ENCODE results near the gene LPAR1. TPM values are rescaled to one million over a fixed set of nuclear protein-coding genes. Genes with fewer than 3 reads are reported as not detected.

LPAR1 gene
- total and polyA plus RNA-seq, 10 donors: 8.1 to 63.8 (median 34.4) TPM

DNA sequence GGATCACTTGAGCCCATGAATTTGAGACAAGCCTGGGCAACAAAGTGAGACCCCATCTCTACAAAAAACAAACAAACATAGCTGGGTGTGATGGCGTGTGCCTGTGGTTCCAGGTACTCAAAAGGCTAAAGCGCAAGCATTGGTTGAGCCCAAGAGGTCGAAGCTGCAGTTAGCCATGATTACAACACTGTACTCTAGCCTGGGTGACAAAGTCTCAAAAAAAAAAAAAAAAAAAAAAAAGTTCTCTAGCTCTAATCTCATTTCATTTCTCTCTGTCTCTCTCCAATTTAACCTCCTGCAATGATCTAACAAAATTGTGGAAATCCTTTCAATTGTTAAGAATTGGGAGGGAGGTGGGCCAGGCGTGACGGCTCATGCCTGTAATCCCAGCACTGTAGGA, 33.3 kb downstream of the LPAR1 start:
- WGBS, 5 donors: 92 to 96% (median 92%) methylated on average over 5 of the region's 5 CpGs
- no peaks in the 10 kb centered on the region for H3K9me3 ChIP-seq
- TF ChIP-seq POLR2A (IDR thresholded peaks at IDR 0.05) (no peak), POLR2AphosphoS5 (IDR thresholded peaks at IDR 0.05) (no peak)
- TF ChIP-seq, protein P1, sequence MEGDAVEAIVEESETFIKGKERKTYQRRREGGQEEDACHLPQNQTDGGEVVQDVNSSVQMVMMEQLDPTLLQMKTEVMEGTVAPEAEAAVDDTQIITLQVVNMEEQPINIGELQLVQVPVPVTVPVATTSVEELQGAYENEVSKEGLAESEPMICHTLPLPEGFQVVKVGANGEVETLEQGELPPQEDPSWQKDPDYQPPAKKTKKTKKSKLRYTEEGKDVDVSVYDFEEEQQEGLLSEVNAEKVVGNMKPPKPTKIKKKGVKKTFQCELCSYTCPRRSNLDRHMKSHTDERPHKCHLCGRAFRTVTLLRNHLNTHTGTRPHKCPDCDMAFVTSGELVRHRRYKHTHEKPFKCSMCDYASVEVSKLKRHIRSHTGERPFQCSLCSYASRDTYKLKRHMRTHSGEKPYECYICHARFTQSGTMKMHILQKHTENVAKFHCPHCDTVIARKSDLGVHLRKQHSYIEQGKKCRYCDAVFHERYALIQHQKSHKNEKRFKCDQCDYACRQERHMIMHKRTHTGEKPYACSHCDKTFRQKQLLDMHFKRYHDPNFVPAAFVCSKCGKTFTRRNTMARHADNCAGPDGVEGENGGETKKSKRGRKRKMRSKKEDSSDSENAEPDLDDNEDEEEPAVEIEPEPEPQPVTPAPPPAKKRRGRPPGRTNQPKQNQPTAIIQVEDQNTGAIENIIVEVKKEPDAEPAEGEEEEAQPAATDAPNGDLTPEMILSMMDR (IDR thresholded peaks at IDR 0.05 in 8 of 11, conservative IDR thresholded peaks at IDR 0.05 in 3 of 11): no peak
- no peaks in the 10 kb centered on the region for H3K36me3 ChIP-seq
- no peak overlapping the region for H3K27ac ChIP-seq
- H3K4me1 ChIP-seq: peaks cover 0 to 11% (median 0%) of the 10 kb centered on the region in 6 donors
- intact Hi-C loops (cut with DNase I; ENCODE audit: low total_unique reads): no loop called here
- H3K27me3 ChIP-seq (replicated peaks in 1 of 7): no peaks in the 10 kb centered on the region
- H3K4me3 ChIP-seq: no peak overlapping the region
- DNase-seq: no peak

DNA sequence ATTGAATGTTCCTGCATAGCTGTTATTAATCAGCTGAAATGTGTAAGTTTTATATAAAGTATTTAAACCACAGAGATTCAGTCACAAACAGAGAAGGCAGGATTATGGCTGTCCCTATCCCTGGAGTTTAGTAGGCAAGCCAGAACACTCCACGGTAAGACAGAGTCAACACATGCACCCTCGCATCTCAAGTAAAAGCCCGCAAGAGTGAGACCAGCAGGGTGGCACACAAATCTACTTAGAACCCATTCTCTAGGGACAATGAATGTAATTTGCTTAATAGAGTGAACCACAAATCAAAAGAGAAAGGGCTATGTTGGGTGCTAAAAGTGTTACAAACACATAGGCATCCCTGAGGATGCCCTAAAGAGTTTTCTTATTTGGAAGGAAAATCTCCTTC, 35.1 kb downstream of the LPAR1 start:
- Histone ChIP-seq H3K27ac (no peak overlapping the region), H3K27me3 (replicated peaks in 1 of 7) (no peaks in the 10 kb centered on the region), H3K36me3 (no peaks in the 10 kb centered on the region), H3K9me3 (no peaks in the 10 kb centered on the region), H3K4me3 (no peak overlapping the region), H3K4me1 (peaks cover 0 to 11% (median 0%) of the 10 kb centered on the region in 6 donors)
- no peak for DNase-seq
- 88 to 98% (median 94%) methylated on average over 3 of the region's 3 CpGs for whole genome bisulfite sequencing, 5 donors
- intact Hi-C loops (cut with DNase I; ENCODE audit: low total_unique reads): no loop called here
- TF ChIP-seq, protein P1 (IDR thresholded peaks at IDR 0.05 in 8 of 11, conservative IDR thresholded peaks at IDR 0.05 in 3 of 11): no peak
- TF ChIP-seq POLR2A (IDR thresholded peaks at IDR 0.05) (no peak), POLR2AphosphoS5 (IDR thresholded peaks at IDR 0.05) (no peak)

DNA sequence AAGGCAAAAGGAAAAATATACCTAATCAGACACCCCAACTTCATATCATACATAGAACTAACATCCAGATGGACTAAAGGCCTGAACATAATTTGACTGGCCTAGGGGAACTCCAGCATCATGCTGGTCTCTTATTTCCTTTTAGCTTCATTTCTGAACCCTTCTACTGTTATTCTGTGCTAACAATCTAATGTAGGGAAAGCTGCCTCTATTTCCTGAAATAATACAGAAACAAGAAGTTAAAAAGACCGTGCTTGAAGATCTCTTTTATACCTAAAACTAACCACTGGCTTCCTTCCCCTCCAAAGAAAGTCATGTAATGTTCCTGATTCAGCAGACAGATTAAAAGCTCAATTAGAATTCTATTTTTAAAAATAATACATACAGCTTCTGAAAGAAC, 36.7 kb downstream of the LPAR1 start:
- Histone ChIP-seq H3K27ac (no peak overlapping the region), H3K36me3 (no peaks in the 10 kb centered on the region), H3K4me1 (peaks cover 0 to 11% (median 0%) of the 10 kb centered on the region in 6 donors), H3K9me3 (no peaks in the 10 kb centered on the region), H3K4me3 (no peak overlapping the region), H3K27me3 (replicated peaks in 1 of 7) (no peaks in the 10 kb centered on the region)
- DNase-seq: no peak
- TF ChIP-seq, protein P1 (IDR thresholded peaks at IDR 0.05 in 8 of 11, conservative IDR thresholded peaks at IDR 0.05 in 3 of 11): no peak
- no peak for TF ChIP-seq POLR2A (IDR thresholded peaks at IDR 0.05)
- no peak for TF ChIP-seq POLR2AphosphoS5 (IDR thresholded peaks at IDR 0.05)
- 3 to 17% (median 14%) methylated on average over 1 of the region's 1 CpG for WGBS, 5 donors
- intact Hi-C loops (cut with DNase I; ENCODE audit: low total_unique reads): no loop called here

DNA sequence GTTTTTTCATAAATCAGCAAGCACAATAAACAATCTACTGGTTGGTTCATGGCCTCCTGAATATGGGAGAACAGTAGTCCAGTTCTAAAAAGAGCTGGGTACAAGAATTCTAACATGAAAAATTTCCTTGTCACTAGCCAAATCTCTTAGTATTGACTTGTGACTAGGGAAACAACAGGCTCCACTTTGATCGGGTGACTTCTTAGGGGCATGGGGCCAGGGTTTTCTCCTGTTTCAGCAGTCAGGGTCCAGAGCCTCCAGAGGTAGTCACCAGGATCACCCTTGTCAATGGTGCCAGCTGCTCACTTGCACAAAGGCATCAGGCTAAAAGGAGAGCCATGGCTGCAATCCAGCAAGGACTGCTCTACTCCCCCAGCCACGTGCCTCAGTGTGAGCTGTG, 38.1 kb downstream of the LPAR1 start:
- no peak overlapping the region for H3K27ac ChIP-seq
- H3K4me3 ChIP-seq: no peak overlapping the region

More for the DNA sequence above, 38.1 kb downstream of the LPAR1 start:
- no peak for DNase-seq
- Histone ChIP-seq H3K9me3 (no peaks in the 10 kb centered on the region), H3K4me1 (peaks cover 0 to 23% (median 4%) of the 10 kb centered on the region in 6 donors), H3K27me3 (replicated peaks in 1 of 7) (no peaks in the 10 kb centered on the region), H3K36me3 (no peaks in the 10 kb centered on the region)
- WGBS, 5 donors: 72 to 95% (median 82%) methylated on average over 2 of the region's 2 CpGs
- intact Hi-C loops (cut with DNase I; ENCODE audit: low total_unique reads): no loop called here
- TF ChIP-seq, protein P1 (IDR thresholded peaks at IDR 0.05 in 8 of 11, conservative IDR thresholded peaks at IDR 0.05 in 3 of 11): no peak
- no peak for TF ChIP-seq POLR2AphosphoS5 (IDR thresholded peaks at IDR 0.05)
- TF ChIP-seq POLR2A (IDR thresholded peaks at IDR 0.05): no peak
